ENCODE results near the gene ADARB1.

- TF ChIP-seq POLR2A (IDR thresholded peaks at IDR 0.05) (no peak), CTCF (IDR thresholded peaks at IDR 0.05) (no peak)
These were observed 36.7 kb downstream of the ADARB1 start for GRCh38 chr21:45110873-45111624.

Data from tibial nerve (tissue), 3 donors.